CD4-positive, alpha-beta T cell (primary cell): ENCODE results near the gene SSPN. TPM values are rescaled to one million over a fixed set of nuclear protein-coding genes. Genes with fewer than 3 reads are reported as not detected.

ENCODE experiments used
- ATAC-seq: fragments of 200-7000 bp; cut with Tn5 transposase; one replicate; pipeline ENCODE4 v1.10.0; 2022; ENCODE audit warnings: mild to moderate bottlenecking; ENCODE audit not compliant: poor library complexity
- CTCF ChIA-PET: fragments of 350-600 bp; sonication (Branson Sonifier 250); formaldehyde crosslinking; loops from one replicate; lab custom pipeline; 2021; ENCODE audit warnings: antibody characterized with exemption, inconsistent platforms; lab: Charles Lee
- POLR2A ChIA-PET: fragments of 350-600 bp; sonication (Branson Sonifier 250); formaldehyde crosslinking; loops from one replicate; lab custom pipeline; 2021; ENCODE audit warnings: antibody characterized with exemption, inconsistent platforms; lab: Charles Lee
- DNase-seq, 14 experiments: peaks; one replicate each; pipeline ENCODE4 v3.0.0-alpha.2; 2013 to 2020; ENCODE audit warnings: mixed read lengths in 2 of 14
- H3K27ac ChIP-seq, 2 donors: one replicate each; pipeline versions ENCODE4 v1.5.1 to v1.7.0; 2013; ENCODE audit warnings: low read length in 2 of 2, low read depth in 1 of 2, mild to moderate bottlenecking in 1 of 2
- H3K27me3 ChIP-seq, 2 experiments: 1 replicate in 1 of 2; 2 replicates in 1 of 2; pipeline versions ENCODE4 v1.6.1 to v1.7.0; 2013; ENCODE audit warnings: low read length in 2 of 2, control low read depth in 1 of 2, mild to moderate bottlenecking in 1 of 2, moderate library complexity in 1 of 2; ENCODE audit not compliant: insufficient read depth in 2 of 2, control insufficient read depth in 1 of 2
- H3K36me3 ChIP-seq: one replicate; pipeline ENCODE4 v1.6.1; 2013; ENCODE audit warnings: low read length, control low read depth; ENCODE audit not compliant: insufficient read depth
- H3K4me1 ChIP-seq: one replicate; pipeline ENCODE4 v1.6.1; 2013; ENCODE audit warnings: low read length, control low read depth; ENCODE audit not compliant: insufficient read depth
- H3K4me3 ChIP-seq: one replicate; pipeline ENCODE4 v1.5.1; 2013; ENCODE audit warnings: mild to moderate bottlenecking, low read length, moderate library complexity
- H3K9me3 ChIP-seq, 2 experiments: 1 replicate in 1 of 2; 2 replicates in 1 of 2; pipeline versions ENCODE4 v1.6.1 to v1.7.0; 2013; ENCODE audit warnings: low read length in 2 of 2, mild to moderate bottlenecking in 2 of 2, control low read depth in 1 of 2, moderate library complexity in 1 of 2; ENCODE audit not compliant: control insufficient read depth in 1 of 2, insufficient read depth in 1 of 2
- H3K27ac Mint-ChIP-seq: one replicate; pipeline ENCODE4 v1.8.0; 2020; ENCODE audit warnings: mixed read lengths
- H3K27me3 Mint-ChIP-seq: one replicate; pipeline ENCODE4 v1.8.0; 2021; ENCODE audit warnings: mixed read lengths
- H3K36me3 Mint-ChIP-seq: one replicate; pipeline ENCODE4 v1.8.0; 2021; ENCODE audit warnings: low read depth, mixed read lengths
- H3K4me1 Mint-ChIP-seq: one replicate; pipeline ENCODE4 v1.8.0; 2021; ENCODE audit warnings: low read depth, mixed read lengths
- H3K4me3 Mint-ChIP-seq: one replicate; pipeline ENCODE4 v1.8.0; 2020; ENCODE audit warnings: mild to moderate bottlenecking, mixed read lengths
- H3K9me3 Mint-ChIP-seq: one replicate; pipeline ENCODE4 v1.8.0; 2020; ENCODE audit warnings: mixed read lengths
- intact Hi-C, 2 experiments: fragments of 100-400 bp; cut with DNase I in 1 of 2; cut with micrococcal nuclease in 1 of 2; formaldehyde crosslinking; loops; one replicate each; pipeline versions ENCODE4 v1.15.1 to v1.9.0; 2023 to 2025; cut with DNase I, micrococcal nuclease
- total RNA-seq, 174 experiments: library from RNA in 2 of 174; stranded (reverse) in 2 of 174; gene quantifications; one replicate each; pipeline ENCODE4 v1.2.3 and lab custom pipeline; 2021 to 2026
- TF ChIP-seq, protein P1 (sequence below): fragments of 200-600 bp; IDR thresholded peaks from one replicate; pipeline ENCODE4 v1.8.0; 2022; ENCODE audit warnings: antibody characterized with exemption, mild to moderate bottlenecking

Gene SSPN
- total RNA-seq, 2 experiments from 2014 or later, result not detected

DNA sequence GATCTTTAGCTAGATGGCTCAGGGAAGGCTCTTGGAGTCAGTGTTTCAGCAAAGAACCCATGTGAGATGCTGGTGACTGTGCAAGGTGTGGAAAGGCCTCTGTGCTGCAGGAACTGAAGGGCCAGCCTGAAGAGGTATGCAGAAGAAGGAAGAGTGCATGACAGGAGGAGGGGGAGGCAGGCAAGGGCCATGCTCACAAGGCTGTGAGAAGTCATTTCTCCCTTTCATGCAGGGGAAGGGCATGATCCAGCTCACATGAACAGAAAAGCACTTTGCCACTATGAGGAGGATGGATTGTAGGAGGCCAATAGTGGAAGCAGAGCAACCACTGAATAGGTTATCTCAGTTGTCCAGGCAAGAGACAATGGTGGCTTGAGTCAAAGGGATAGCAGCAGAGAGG, 83.7 kb downstream of the SSPN start:
- CTCF ChIA-PET, result no interaction called here
- intact Hi-C loops, result no loop called here
- no peak overlapping the region for H3K27ac ChIP-seq

DNA sequence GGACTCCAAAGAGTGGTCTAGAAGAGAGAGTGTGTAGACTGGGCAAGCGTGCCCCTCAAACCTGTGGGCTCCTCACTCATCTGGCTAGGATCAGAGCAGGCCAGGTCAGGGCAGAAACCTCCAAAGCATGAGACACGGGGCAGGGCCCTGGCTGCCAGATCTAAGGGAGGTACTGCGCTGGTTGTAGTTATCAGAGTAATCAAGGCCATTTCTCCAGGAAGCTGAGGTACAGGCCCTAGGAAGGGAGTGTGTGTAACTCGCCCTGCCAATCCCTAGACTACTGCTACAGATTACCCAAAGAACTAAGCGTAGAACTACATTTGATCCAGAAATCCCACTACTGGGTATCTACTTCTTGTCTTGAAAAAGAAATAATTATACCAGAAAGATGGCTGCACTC, 84.5 kb downstream of the SSPN start:
- no peak for DNase-seq
- CTCF ChIA-PET, result no interaction called here
- Mint-ChIP-seq H3K27ac (no peak overlapping the region), H3K27me3 (no peaks in the 10 kb centered on the region), H3K4me3 (no peak overlapping the region), H3K4me1 (no peaks in the 10 kb centered on the region), H3K9me3 (no peaks in the 10 kb centered on the region), H3K36me3 (no peaks in the 10 kb centered on the region)
- Histone ChIP-seq H3K27me3 (no peaks in the 10 kb centered on the region), H3K36me3 (no peaks in the 10 kb centered on the region), H3K9me3 (no peaks in the 10 kb centered on the region), H3K4me3 (no peak overlapping the region), H3K4me1 (peaks cover 2% of the 10 kb centered on the region), H3K27ac (no peak overlapping the region)
- TF ChIP-seq, protein P1, sequence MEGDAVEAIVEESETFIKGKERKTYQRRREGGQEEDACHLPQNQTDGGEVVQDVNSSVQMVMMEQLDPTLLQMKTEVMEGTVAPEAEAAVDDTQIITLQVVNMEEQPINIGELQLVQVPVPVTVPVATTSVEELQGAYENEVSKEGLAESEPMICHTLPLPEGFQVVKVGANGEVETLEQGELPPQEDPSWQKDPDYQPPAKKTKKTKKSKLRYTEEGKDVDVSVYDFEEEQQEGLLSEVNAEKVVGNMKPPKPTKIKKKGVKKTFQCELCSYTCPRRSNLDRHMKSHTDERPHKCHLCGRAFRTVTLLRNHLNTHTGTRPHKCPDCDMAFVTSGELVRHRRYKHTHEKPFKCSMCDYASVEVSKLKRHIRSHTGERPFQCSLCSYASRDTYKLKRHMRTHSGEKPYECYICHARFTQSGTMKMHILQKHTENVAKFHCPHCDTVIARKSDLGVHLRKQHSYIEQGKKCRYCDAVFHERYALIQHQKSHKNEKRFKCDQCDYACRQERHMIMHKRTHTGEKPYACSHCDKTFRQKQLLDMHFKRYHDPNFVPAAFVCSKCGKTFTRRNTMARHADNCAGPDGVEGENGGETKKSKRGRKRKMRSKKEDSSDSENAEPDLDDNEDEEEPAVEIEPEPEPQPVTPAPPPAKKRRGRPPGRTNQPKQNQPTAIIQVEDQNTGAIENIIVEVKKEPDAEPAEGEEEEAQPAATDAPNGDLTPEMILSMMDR, result no peak
- POLR2A ChIA-PET, result no interaction called here
- intact Hi-C loops, result no loop called here
- ATAC-seq, result no peak

More for the DNA sequence above, 83.7 kb downstream of the SSPN start:
- Mint-ChIP-seq H3K4me1 (no peaks in the 10 kb centered on the region), H3K4me3 (no peak overlapping the region), H3K27me3 (no peaks in the 10 kb centered on the region), H3K27ac (no peak overlapping the region), H3K36me3 (no peaks in the 10 kb centered on the region), H3K9me3 (no peaks in the 10 kb centered on the region)
- peaks cover 4% of the 10 kb centered on the region for H3K4me1 ChIP-seq
- no peak overlapping the region for H3K4me3 ChIP-seq
- POLR2A ChIA-PET, result no interaction called here
- ATAC-seq (no peak), DNase-seq (no peak)
- H3K36me3 ChIP-seq, result no peaks in the 10 kb centered on the region
- no peaks in the 10 kb centered on the region for H3K9me3 ChIP-seq
- TF ChIP-seq, protein P1, result no peak
- no peaks in the 10 kb centered on the region for H3K27me3 ChIP-seq

DNA sequence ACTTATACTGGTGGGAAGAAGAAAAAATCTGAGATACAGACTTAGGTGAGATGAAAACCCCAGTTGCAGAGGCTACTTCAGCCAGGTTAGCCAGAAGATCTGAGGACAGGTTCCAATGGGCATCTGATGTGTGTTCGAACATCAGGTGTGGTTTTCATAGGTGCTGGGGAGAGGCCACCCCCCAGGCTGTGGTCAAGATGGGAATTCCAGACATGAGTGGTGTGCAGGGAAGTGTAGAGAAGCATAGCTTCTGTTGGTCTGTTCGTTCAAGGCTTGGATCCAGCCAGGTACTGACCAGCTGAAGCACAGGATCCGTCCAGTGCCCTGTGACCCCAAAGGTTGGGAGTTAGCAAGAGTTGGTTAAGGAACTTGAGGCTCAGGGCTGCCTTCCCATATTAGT, 85.5 kb downstream of the SSPN start:
- Mint-ChIP-seq H3K9me3 (no peaks in the 10 kb centered on the region), H3K4me3 (no peak overlapping the region), H3K27ac (no peak overlapping the region), H3K36me3 (no peaks in the 10 kb centered on the region), H3K4me1 (no peaks in the 10 kb centered on the region), H3K27me3 (no peaks in the 10 kb centered on the region)
- H3K36me3 ChIP-seq, result no peaks in the 10 kb centered on the region
- H3K4me1 ChIP-seq, result no peaks in the 10 kb centered on the region
- DNase-seq (no peak), ATAC-seq (no peak)
- no peaks in the 10 kb centered on the region for H3K27me3 ChIP-seq
- CTCF ChIA-PET, result no interaction called here
- POLR2A ChIA-PET, result no interaction called here
- H3K9me3 ChIP-seq, result peaks cover 0 to 1% of the 10 kb centered on the region in 2 experiments
- H3K4me3 ChIP-seq, result no peak overlapping the region
- TF ChIP-seq, protein P1, result no peak
- H3K27ac ChIP-seq, result no peak overlapping the region
- intact Hi-C loops, result no loop called here
